HEK293 (cell line): ENCODE measurements around the gene BDH1.

ENCODE experiments used
- CTCF ChIA-PET: fragments of 350-600 bp; formaldehyde crosslinking; extraction: SDS; loops from one replicate; lab custom pipeline; 2021; ENCODE audit warnings: antibody characterized with exemption; lab: Yijun Ruan, JAX
- POLR2A ChIA-PET: fragments of 300-600 bp; formaldehyde crosslinking; extraction: SDS; loops from one replicate; lab custom pipeline; 2020; ENCODE audit warnings: antibody characterized with exemption, inconsistent platforms; lab: Yijun Ruan, JAX
- H3K27ac ChIP-seq: fragments of 200-500 bp; sonication (Bioruptor generic); 2 replicates; pipeline ENCODE4 v1.5.1; 2014; ENCODE audit warnings: low read depth, low read length, control low read depth, inconsistent platforms; ENCODE audit errors: extremely low read depth
- H3K36me3 ChIP-seq, 2 experiments: fragments of 200-500 bp in 1 of 2; sonication (Bioruptor generic) in 1 of 2; 1 replicate in 1 of 2; 2 replicates in 1 of 2; pipeline ENCODE4 v1.5.1; 2014 to 2017; ENCODE audit warnings: inconsistent platforms in 2 of 2, low read length in 2 of 2; ENCODE audit not compliant: control insufficient read depth in 2 of 2, insufficient read depth in 1 of 2
- H3K4me1 ChIP-seq: fragments of 200-500 bp; sonication (Bioruptor generic); 2 replicates; pipeline ENCODE4 v1.5.1; 2014; ENCODE audit warnings: mild to moderate bottlenecking, low read length, inconsistent platforms; ENCODE audit not compliant: control insufficient read depth, insufficient read depth
- H3K4me3 ChIP-seq: 2 replicates; pipeline ENCODE4 v1.5.1; 2011; ENCODE audit warnings: low read depth, mild to moderate bottlenecking, control low read depth, low read length, moderate library complexity
- H3K9me3 ChIP-seq: fragments of 200-500 bp; sonication (Bioruptor generic); 2 replicates; pipeline ENCODE4 v1.5.1; 2014; ENCODE audit warnings: low read depth, low read length, inconsistent platforms; ENCODE audit not compliant: control insufficient read depth, insufficient read depth
- BCL11B ChIP-seq: fragments of 450-650 bp; formaldehyde crosslinking; IDR thresholded peaks from 2 replicates; pipeline ENCODE4 v1.5.1; 2016; ENCODE audit warnings: low read depth, missing biosample characterization, missing genetic modification characterization
- GLI2 ChIP-seq: fragments of 450-650 bp; formaldehyde crosslinking; IDR thresholded peaks from 2 replicates; pipeline ENCODE4; 2017; ENCODE audit warnings: missing biosample characterization, missing genetic modification characterization, low read depth, borderline replicate concordance
- KLF1 ChIP-seq: fragments of 450-650 bp; formaldehyde crosslinking; IDR thresholded peaks from 2 replicates; pipeline ENCODE4 v1.5.1; 2016; ENCODE audit warnings: missing biosample characterization, missing genetic modification characterization
- MEIS1 ChIP-seq: sonication (generic); formaldehyde crosslinking; IDR thresholded peaks from 2 replicates; pipeline ENCODE4 v1.8.1; 2022; ENCODE audit warnings: missing genetic modification reagents, mild to moderate bottlenecking, borderline replicate concordance
- TCF7L2 ChIP-seq: IDR thresholded peaks from 2 replicates; pipeline ENCODE4 v1.6.1; 2011; ENCODE audit warnings: low read depth, mild to moderate bottlenecking, inconsistent platforms, low read length, moderate library complexity, borderline replicate concordance
- ZBTB17 ChIP-seq: fragments of 450-650 bp; formaldehyde crosslinking; IDR thresholded peaks from 2 replicates; pipeline ENCODE4 v1.5.1; 2016; ENCODE audit warnings: missing biosample characterization, missing genetic modification characterization
- ZNF366 ChIP-seq: fragments of 450-650 bp; formaldehyde crosslinking; conservative IDR thresholded peaks from 2 replicates; pipeline ENCODE4 v1.5.1; 2016; ENCODE audit warnings: missing biosample characterization, missing genetic modification characterization
- ZNF561 ChIP-seq: fragments of 450-650 bp; IDR thresholded peaks from 2 replicates; pipeline ENCODE4 v1.5.1; 2018; ENCODE audit warnings: missing biosample characterization, missing genetic modification characterization, borderline replicate concordance
- ZNF624 ChIP-seq: fragments of 450-650 bp; formaldehyde crosslinking; IDR thresholded peaks from 2 replicates; pipeline ENCODE4 v1.5.1; 2017; ENCODE audit warnings: missing biosample characterization, missing genetic modification characterization
- ZNF658 ChIP-seq: fragments of 450-650 bp; formaldehyde crosslinking; IDR thresholded peaks from 2 replicates; pipeline ENCODE4; 2016; ENCODE audit warnings: missing biosample characterization, missing genetic modification characterization
- ZNF670 ChIP-seq: fragments of 450-650 bp; formaldehyde crosslinking; IDR thresholded peaks from 2 replicates; pipeline ENCODE4 v1.5.1; 2016; ENCODE audit warnings: missing biosample characterization, missing genetic modification characterization, low read depth
- ZNF768 ChIP-seq: fragments of 450-650 bp; formaldehyde crosslinking; IDR thresholded peaks from 2 replicates; pipeline ENCODE4 v1.5.1; 2018; ENCODE audit warnings: missing biosample characterization, mild to moderate bottlenecking, missing genetic modification characterization
- ZNF791 ChIP-seq: fragments of 450-650 bp; formaldehyde crosslinking; IDR thresholded peaks from 2 replicates; pipeline ENCODE4 v1.5.1; 2016; ENCODE audit warnings: missing biosample characterization, missing genetic modification characterization
- ZSCAN16 ChIP-seq: fragments of 450-650 bp; formaldehyde crosslinking; IDR thresholded peaks from 2 replicates; pipeline ENCODE4 v1.5.1; 2016; ENCODE audit warnings: missing biosample characterization, missing genetic modification characterization
- TF ChIP-seq, protein P1 (sequence below): fragments of 450-650 bp; formaldehyde crosslinking; IDR thresholded peaks from 2 replicates; pipeline ENCODE4 v1.5.1; 2016; ENCODE audit warnings: missing biosample characterization, missing genetic modification characterization
- TF ChIP-seq, protein P2 (sequence below): fragments of 450-650 bp; formaldehyde crosslinking; IDR thresholded peaks from 2 replicates; pipeline ENCODE4 v1.5.1; 2016; ENCODE audit warnings: missing biosample characterization, missing genetic modification characterization, borderline replicate concordance
- TF ChIP-seq, protein P3 (sequence below): fragments of 450-650 bp; formaldehyde crosslinking; IDR thresholded peaks from 2 replicates; pipeline ENCODE4 v1.5.1; 2017; ENCODE audit warnings: missing biosample characterization, missing genetic modification characterization

The BDH1 gene

DNA sequence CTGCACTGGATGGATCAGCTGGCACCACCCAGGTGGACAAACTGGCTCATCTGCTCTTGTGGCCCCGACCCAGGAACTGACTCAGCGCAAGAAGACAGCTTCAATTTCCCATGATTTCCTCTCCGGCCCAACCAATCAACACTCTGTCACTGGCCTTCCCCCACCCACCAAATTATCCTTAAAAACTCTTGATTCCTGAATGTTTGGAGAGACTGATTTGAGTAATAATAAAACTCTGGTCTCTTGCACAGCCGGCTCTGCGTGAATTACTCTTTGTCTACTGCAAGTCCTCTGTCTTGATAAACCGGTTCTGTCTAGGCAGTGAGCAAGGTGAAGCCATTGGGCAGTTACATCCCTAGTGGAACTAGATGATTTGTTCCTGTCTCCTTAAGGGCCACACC is 16.1 kb downstream of the BDH1 start:
- ChIA-PET CTCF (interaction anchor here (1.5 kb wide), 1 partner anchor 14 kb away, joined by 3 read pairs; no protein-coding TSS in a partner anchor), POLR2A (no interaction called here)
- no peak for TF ChIP-seq ZNF791 (tag by site-specific recombination)
- no peak for TF ChIP-seq ZSCAN16 (tag by site-specific recombination)
- TF ChIP-seq BCL11B (tag by site-specific recombination): no peak
- TF ChIP-seq ZNF658 (tag by site-specific recombination): no peak
- TF ChIP-seq ZNF768 (tag by site-specific recombination): no peak
- TF ChIP-seq ZNF670: no peak
- TF ChIP-seq, protein P1, sequence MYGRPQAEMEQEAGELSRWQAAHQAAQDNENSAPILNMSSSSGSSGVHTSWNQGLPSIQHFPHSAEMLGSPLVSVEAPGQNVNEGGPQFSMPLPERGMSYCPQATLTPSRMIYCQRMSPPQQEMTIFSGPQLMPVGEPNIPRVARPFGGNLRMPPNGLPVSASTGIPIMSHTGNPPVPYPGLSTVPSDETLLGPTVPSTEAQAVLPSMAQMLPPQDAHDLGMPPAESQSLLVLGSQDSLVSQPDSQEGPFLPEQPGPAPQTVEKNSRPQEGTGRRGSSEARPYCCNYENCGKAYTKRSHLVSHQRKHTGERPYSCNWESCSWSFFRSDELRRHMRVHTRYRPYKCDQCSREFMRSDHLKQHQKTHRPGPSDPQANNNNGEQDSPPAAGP (tag by site-specific recombination): no peak
- TF ChIP-seq, protein P2, sequence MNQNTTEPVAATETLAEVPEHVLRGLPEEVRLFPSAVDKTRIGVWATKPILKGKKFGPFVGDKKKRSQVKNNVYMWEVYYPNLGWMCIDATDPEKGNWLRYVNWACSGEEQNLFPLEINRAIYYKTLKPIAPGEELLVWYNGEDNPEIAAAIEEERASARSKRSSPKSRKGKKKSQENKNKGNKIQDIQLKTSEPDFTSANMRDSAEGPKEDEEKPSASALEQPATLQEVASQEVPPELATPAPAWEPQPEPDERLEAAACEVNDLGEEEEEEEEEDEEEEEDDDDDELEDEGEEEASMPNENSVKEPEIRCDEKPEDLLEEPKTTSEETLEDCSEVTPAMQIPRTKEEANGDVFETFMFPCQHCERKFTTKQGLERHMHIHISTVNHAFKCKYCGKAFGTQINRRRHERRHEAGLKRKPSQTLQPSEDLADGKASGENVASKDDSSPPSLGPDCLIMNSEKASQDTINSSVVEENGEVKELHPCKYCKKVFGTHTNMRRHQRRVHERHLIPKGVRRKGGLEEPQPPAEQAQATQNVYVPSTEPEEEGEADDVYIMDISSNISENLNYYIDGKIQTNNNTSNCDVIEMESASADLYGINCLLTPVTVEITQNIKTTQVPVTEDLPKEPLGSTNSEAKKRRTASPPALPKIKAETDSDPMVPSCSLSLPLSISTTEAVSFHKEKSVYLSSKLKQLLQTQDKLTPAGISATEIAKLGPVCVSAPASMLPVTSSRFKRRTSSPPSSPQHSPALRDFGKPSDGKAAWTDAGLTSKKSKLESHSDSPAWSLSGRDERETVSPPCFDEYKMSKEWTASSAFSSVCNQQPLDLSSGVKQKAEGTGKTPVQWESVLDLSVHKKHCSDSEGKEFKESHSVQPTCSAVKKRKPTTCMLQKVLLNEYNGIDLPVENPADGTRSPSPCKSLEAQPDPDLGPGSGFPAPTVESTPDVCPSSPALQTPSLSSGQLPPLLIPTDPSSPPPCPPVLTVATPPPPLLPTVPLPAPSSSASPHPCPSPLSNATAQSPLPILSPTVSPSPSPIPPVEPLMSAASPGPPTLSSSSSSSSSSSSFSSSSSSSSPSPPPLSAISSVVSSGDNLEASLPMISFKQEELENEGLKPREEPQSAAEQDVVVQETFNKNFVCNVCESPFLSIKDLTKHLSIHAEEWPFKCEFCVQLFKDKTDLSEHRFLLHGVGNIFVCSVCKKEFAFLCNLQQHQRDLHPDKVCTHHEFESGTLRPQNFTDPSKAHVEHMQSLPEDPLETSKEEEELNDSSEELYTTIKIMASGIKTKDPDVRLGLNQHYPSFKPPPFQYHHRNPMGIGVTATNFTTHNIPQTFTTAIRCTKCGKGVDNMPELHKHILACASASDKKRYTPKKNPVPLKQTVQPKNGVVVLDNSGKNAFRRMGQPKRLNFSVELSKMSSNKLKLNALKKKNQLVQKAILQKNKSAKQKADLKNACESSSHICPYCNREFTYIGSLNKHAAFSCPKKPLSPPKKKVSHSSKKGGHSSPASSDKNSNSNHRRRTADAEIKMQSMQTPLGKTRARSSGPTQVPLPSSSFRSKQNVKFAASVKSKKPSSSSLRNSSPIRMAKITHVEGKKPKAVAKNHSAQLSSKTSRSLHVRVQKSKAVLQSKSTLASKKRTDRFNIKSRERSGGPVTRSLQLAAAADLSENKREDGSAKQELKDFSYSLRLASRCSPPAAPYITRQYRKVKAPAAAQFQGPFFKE (tag by site-specific recombination): no peak
- TF ChIP-seq TCF7L2: no peak
- no peak for TF ChIP-seq KLF1 (tag by site-specific recombination)
- TF ChIP-seq, protein P3, sequence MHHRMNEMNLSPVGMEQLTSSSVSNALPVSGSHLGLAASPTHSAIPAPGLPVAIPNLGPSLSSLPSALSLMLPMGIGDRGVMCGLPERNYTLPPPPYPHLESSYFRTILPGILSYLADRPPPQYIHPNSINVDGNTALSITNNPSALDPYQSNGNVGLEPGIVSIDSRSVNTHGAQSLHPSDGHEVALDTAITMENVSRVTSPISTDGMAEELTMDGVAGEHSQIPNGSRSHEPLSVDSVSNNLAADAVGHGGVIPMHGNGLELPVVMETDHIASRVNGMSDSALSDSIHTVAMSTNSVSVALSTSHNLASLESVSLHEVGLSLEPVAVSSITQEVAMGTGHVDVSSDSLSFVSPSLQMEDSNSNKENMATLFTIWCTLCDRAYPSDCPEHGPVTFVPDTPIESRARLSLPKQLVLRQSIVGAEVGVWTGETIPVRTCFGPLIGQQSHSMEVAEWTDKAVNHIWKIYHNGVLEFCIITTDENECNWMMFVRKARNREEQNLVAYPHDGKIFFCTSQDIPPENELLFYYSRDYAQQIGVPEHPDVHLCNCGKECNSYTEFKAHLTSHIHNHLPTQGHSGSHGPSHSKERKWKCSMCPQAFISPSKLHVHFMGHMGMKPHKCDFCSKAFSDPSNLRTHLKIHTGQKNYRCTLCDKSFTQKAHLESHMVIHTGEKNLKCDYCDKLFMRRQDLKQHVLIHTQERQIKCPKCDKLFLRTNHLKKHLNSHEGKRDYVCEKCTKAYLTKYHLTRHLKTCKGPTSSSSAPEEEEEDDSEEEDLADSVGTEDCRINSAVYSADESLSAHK: no peak
- H3K4me3 ChIP-seq: no peak overlapping the region
- H3K9me3 ChIP-seq: no peaks in the 10 kb centered on the region
- no peak overlapping the region for H3K27ac ChIP-seq
- H3K4me1 ChIP-seq: no peaks in the 10 kb centered on the region
- H3K36me3 ChIP-seq: no peaks in the 10 kb centered on the region

DNA sequence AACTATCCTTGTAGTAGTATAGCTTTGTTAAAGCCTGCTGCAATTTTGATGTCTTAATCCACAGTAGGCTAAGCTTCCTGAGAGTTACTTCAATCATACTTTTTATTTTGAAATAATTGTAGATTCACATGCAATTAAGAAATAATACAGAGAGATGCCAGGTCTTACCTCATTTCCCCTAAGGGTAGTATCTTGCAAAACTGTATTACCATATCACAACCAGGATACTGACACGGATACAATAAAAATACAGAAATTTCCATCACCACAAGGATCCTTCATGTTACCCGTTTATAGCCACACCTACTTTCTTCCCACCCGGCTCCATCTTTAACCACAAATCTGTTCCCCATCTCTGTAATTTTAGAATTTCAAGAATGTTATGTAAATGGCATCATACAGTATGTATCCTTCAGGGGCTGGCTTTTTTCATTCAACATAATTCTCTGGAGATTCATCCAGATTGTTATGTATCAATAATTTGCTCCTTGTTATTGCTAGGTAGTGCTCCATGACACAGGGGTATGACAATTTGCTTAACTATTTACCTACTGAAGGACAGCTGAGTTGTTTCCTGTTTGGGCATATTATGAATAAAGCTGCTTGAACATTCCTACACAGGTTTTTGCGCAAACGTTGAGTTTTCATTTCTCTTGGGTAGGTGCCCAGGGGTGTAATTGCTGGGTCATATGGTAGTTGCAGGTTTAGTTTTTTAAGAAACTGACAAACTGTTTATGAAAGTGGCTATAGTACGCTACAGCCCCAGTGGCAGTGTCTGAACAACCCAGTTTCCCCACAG is 21.6 kb downstream of the BDH1 start:
- Histone ChIP-seq H3K4me1 (no peaks in the 10 kb centered on the region), H3K36me3 (no peaks in the 10 kb centered on the region), H3K9me3 (no peaks in the 10 kb centered on the region), H3K27ac (no peak overlapping the region), H3K4me3 (no peak overlapping the region)
- ChIA-PET CTCF (no interaction called here), POLR2A (no interaction called here)
- no peak for TF ChIP-seq GLI2 (tag by site-specific recombination)
- TF ChIP-seq MEIS1 (CRISPR knock-in tag): no peak
- no peak for TF ChIP-seq ZBTB17
- no peak for TF ChIP-seq ZNF624
- no peak for TF ChIP-seq ZNF366
- TF ChIP-seq ZNF561 (tag by site-specific recombination): no peak
